GM18511 (cell line): ENCODE data around the gene RAB32.
A peak's percentile ranks its signal among the peaks of the same experiment; 100 is the strongest.

Source experiments
- ATAC-seq: cut with Tn5 transposase; IDR thresholded peaks from one replicate; pipeline ENCODE4 v1.9.1; 2021; ENCODE audit warnings: mild to moderate bottlenecking, moderate library complexity; ENCODE audit not compliant: unreplicated experiment

The RAB32 gene

GRCh38 chr6:146581968-146582367 lies 38.3 kb downstream of the RAB32 start:
- no peak for ATAC-seq

DNA sequence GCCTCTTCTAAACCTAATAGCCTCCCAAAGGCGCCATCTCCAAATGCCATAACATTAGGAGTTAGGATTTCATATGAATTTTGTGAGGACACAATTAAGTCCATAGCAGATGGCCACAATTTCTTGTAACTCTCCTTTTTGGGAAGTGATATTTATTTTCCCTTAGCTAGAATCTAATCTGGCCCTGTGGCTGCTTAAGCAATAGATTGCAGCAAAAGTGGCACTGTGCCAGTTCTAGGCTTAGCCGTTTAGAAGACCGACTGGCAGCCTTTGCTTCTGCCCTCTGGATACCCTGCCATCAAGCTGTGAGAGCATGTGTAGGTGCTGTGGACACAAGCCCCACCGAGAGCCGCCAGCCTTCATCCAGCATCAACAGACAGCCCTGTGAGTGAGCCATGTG lies 39.2 kb downstream of the RAB32 start:
- no peak for ATAC-seq

GRCh38 chr6:146583966-146584365 lies 40.3 kb downstream of the RAB32 start:
- no peak for ATAC-seq

DNA sequence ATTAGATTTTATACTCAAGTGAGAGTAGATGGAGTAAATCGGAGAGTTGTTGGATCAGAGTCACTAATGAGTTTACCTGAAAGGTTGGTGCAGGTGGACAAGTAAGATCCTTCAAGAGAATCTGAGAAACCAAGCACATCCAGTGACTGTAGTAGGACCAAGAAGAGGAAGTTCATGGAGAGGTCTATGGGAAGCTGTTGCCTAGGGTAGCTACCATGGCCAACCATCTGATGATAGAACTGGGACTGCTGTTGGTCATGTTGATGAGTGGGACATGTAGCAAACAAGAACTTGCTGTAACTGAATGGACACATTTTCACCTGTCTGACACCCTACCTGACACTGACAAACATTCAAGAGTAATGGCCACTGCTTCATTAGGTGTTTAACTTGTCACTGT lies 43.8 kb downstream of the RAB32 start:
- ATAC-seq: no peak

DNA sequence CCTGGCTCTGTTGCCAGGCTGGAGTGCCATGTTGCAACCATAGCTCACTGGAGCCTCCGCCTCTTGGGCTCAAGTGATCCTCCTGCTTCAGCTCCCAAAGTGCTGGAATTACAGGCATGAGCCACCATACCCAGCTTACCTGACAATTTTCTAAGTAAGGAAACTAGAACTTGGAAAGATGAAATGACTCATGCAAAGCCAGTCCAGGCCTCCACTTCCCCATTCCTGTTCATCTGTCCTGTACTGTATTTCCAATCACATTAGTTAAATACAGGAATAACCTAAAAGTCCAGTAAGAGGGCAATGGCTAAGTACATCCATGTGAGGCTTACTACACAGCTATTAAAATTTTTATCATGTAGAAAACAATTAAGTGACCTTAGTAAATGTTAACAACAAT lies 46.9 kb downstream of the RAB32 start:
- no peak for ATAC-seq

- ATAC-seq: no peak
These were observed 48.8 kb downstream of the RAB32 start for GRCh38 chr6:146592451-146592850.

DNA sequence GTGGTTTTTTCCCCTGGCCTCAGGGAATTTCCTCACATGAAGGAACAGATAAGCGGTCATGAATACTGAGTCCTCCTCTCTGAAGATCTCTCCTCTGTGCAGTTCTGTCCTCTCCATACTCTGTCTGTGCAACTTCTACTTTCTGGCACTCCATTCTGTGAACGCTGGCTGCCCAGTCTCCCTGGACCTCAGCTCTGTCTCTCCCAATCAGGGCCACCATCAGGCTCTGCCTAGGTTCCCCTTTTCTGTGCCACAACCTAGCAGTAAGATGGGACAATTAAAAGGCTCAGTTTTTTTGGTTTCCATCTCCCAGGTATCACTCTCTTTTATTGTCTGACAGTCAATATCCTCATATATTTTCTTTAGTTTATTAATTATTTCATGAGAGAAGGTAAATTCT lies 50.4 kb downstream of the RAB32 start:
- no peak for ATAC-seq

DNA sequence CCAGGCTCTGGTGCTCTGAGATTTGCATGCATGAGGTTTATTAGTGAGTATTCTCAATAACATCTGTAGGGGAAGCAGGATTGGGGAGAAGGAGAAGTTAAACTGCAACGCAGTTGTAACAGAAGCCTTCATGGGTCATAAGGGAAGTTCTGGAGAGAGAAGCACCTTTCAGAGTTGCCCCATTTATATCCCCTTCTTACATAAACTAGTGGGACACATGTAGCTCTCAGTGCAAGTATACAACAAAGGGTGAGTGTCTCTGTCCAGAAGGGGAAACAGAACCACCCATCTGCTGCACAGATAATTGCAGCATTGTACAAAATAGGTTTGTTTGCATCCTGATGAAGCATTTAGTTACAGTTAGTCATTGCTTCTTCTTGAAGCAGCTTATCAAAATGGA lies 50.9 kb downstream of the RAB32 start:
- no peak for ATAC-seq

- no peak for ATAC-seq
These were observed 52.5 kb downstream of the RAB32 start for GRCh38 chr6:146595972-146596731.

DNA sequence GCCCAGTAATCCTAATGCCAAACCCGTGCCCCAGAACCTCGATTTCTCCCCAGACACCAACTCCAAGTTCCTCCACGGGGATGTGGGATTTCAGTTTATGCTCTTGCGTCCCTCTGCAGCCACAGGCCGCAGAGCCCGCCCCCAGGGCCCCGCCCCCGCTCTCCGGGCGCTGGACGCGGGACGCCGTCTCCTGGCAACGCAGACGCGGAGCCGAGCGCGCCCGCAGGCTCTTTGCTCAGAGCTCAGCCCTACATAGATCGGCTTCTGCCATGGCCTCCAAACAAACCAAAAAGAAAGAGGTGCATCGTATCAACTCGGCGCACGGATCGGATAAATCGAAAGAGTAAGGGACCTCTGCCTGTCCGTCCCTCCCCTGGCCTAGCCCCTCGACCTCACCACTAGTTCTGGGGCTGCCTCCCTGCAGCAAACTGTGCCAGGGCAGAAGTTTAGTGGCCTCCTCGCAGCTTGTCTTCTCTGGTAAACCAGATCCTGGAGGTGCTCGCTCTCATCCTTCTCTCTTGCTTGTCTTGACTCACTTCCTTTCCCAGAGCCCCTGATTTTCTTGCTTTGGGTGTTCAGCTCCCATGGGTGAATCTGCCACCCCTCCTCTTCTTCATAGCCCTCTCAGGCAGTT lies 55.3 kb downstream of the RAB32 start, which contains the start of gene ADGB:
TSS of gene ADGB (plus strand) at position 201 of the 634 bp plus-strand sequence. CDS start at position 270, 69 bp downstream.
- ATAC-seq: peak; percentile 61

DNA sequence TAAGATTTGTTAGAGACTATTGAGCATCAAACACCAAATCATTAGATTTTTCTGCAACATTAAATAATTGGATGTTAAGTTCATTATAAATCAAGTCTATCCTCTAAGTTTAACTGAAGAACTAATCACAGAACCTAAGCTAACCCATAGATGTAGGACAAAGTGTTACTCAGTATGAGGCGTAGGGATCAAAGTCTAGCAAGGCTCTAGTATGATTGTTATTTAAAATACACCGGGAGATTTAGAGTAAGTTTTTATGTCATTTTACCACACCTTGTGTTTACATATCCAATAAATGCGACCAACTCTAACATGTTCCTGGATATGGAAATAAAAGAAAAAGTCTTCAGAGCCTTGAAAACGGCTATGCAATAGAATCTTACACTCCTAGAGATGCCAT lies 57.7 kb downstream of the RAB32 start:
- no peak for ATAC-seq

GRCh38 chr6:146602526-146602925 lies 58.9 kb downstream of the RAB32 start:
- ATAC-seq: no peak
